HepG2 (cell line): ENCODE results near the gene COBLL1. TPM values are rescaled to one million over a fixed set of nuclear protein-coding genes. Genes with fewer than 3 reads are reported as not detected.

Experiments
- ATAC-seq: fragments of 200-7000 bp; cut with Tn5 transposase; 3 replicates; pipeline ENCODE4 v1.9.1; 2020; ENCODE audit warnings: mild to moderate bottlenecking, moderate library complexity
- BruUV-seq: library from RNA; stranded (reverse); fragments of 400-500 nt; replicated peaks from 2 replicates; lab custom pipeline; 2021; lab: Mats Ljungman, UMichigan
- CTCF ChIA-PET: fragments of 300-600 bp; formaldehyde crosslinking; extraction: SDS; loops from one replicate; lab custom pipeline; 2021; ENCODE audit warnings: low total read pairs, inconsistent platforms, low intra/inter-chr PET ratio; lab: Yijun Ruan, JAX
- POLR2A ChIA-PET: fragments of 350-600 bp; sonication (Branson Sonifier 250); formaldehyde crosslinking; loops from one replicate; lab custom pipeline; 2020; ENCODE audit warnings: antibody characterized with exemption, inconsistent platforms; lab: Yijun Ruan, JAX
- DNase-seq: peaks from one replicate; pipeline ENCODE4 v3.0.0-alpha.2; 2015; ENCODE audit warnings: low spot score
- FAIRE-seq: peaks from 3 replicates; lab custom pipeline; 2011; peaks lifted over from hg19 to GRCh38; lab: Jason Lieb, UNC
- H2AFZ ChIP-seq: one replicate; pipeline ENCODE4 v1.6.1; 2011; ENCODE audit warnings: low read length, inconsistent platforms
- H3K27ac ChIP-seq: fragments of 300-600 bp; 3 replicates; pipeline ENCODE4 v1.8.0; 2011; ENCODE audit warnings: mixed run types, mild to moderate bottlenecking, mixed read lengths, low read length, inconsistent platforms; ENCODE audit not compliant: insufficient read depth; ENCODE audit errors: extremely low read length
- H3K27me3 ChIP-seq, 2 experiments: fragments of 200-600 bp in 1 of 2; 2 replicates in 1 of 2; 3 replicates in 1 of 2; pipeline versions ENCODE4 v1.6.0 to v1.8.0; 2011; ENCODE audit warnings: low read length in 2 of 2, mild to moderate bottlenecking in 2 of 2, moderate library complexity in 2 of 2, inconsistent platforms in 1 of 2; ENCODE audit not compliant: insufficient read depth in 2 of 2, control insufficient read depth in 1 of 2
- H3K36me3 ChIP-seq, 2 experiments: fragments of 200-600 bp in 1 of 2; replicated peaks in 1 of 2; 2 replicates in 1 of 2; 3 replicates in 1 of 2; pipeline versions ENCODE4 v1.5.1 to v1.8.0; 2011; ENCODE audit warnings: low read length in 2 of 2, inconsistent platforms in 1 of 2; ENCODE audit not compliant: insufficient read depth in 2 of 2, control insufficient read depth in 1 of 2
- H3K4me1 ChIP-seq: 2 replicates; pipeline ENCODE4 v1.5.1; 2012; ENCODE audit warnings: low read length, inconsistent platforms; ENCODE audit not compliant: insufficient read depth
- H3K4me2 ChIP-seq: 2 replicates; pipeline ENCODE4 v1.6.0; 2011; ENCODE audit warnings: low read depth, low read length, inconsistent platforms
- H3K4me3 ChIP-seq, 3 experiments: fragments of 200-600 bp in 1 of 3; sonication (generic), shearing (Covaris generic) in 1 of 3; replicated peaks in 1 of 3; 2 replicates each; pipeline ENCODE4 v1.5.1; 2011 to 2016; ENCODE audit warnings: low read length in 3 of 3, inconsistent platforms in 2 of 3, low read depth in 2 of 3, mild to moderate bottlenecking in 2 of 3, control low read depth in 1 of 3, mixed read lengths in 1 of 3; ENCODE audit not compliant: insufficient read depth in 1 of 3
- H3K79me2 ChIP-seq: one replicate; pipeline ENCODE4 v1.6.1; 2011; ENCODE audit warnings: low read length, inconsistent platforms; ENCODE audit not compliant: insufficient read depth
- H3K9ac ChIP-seq: 2 replicates; pipeline ENCODE4 v1.6.0; 2011; ENCODE audit warnings: mild to moderate bottlenecking, low read depth, low read length, inconsistent platforms; ENCODE audit not compliant: insufficient read depth
- H3K9me3 ChIP-seq: 2 replicates; pipeline ENCODE4 v1.5.1; 2012; ENCODE audit warnings: mild to moderate bottlenecking, low read length
- H4K20me1 ChIP-seq: 2 replicates; pipeline ENCODE4 v1.6.0; 2011; ENCODE audit warnings: inconsistent platforms, mild to moderate bottlenecking, low read length, moderate library complexity; ENCODE audit not compliant: insufficient read depth
- AKAP8 ChIP-seq: sonication (generic); formaldehyde crosslinking; IDR thresholded peaks from 2 replicates; pipeline ENCODE4 v1.5.1; 2020; ENCODE audit warnings: mild to moderate bottlenecking, missing genetic modification reagents
- BATF2 ChIP-seq: sonication (generic); formaldehyde crosslinking; IDR thresholded peaks from 2 replicates; pipeline ENCODE4 v1.8.0; 2022; ENCODE audit warnings: mild to moderate bottlenecking, missing genetic modification reagents, moderate library complexity
- ELF4 ChIP-seq: sonication (generic); formaldehyde crosslinking; IDR thresholded peaks from 2 replicates; pipeline ENCODE4 v1.5.0; 2020; ENCODE audit warnings: missing genetic modification reagents, mild to moderate bottlenecking, moderate library complexity, borderline replicate concordance
- TEAD3 ChIP-seq: optimal IDR thresholded peaks from 2 replicates; pipeline ENCODE3; 2016; ENCODE audit warnings: borderline replicate concordance
- ZNF24 ChIP-seq: fragments of 450-650 bp; IDR thresholded peaks from 2 replicates; pipeline ENCODE4 v1.6.1; 2017; ENCODE audit warnings: antibody characterized with exemption, mild to moderate bottlenecking
- ZNF547 ChIP-seq: sonication (generic); formaldehyde crosslinking; IDR thresholded peaks from 2 replicates; pipeline ENCODE4 v1.5.1; 2020; ENCODE audit warnings: mild to moderate bottlenecking, missing genetic modification reagents
- ZNF614 ChIP-seq: IDR thresholded peaks from 2 replicates; pipeline ENCODE4 v1.6.1; 2018; ENCODE audit warnings: missing biosample characterization, missing genetic modification reagents, inconsistent platforms, borderline replicate concordance
- ZSCAN29 ChIP-seq: sonication (generic); formaldehyde crosslinking; conservative IDR thresholded peaks from 2 replicates; pipeline ENCODE4 v1.4.0; 2020; ENCODE audit warnings: mild to moderate bottlenecking, missing genetic modification reagents
- WGBS: methylation state at CpG from one replicate; pipeline ENCODE4 v1.1.6; 2017; ENCODE audit warnings: low lambda C conversion rate; 5-methylcytosine and 5-hydroxymethylcytosine counted together
- in situ Hi-C: cut with HindIII; loops from 2 replicates; pipeline ENCODE4 v1.10.0; 2017; ENCODE audit warnings: low pct_unique_long_range_greater_than_20kb; ENCODE audit not compliant: extremely low pct_ligation_motif_present
- intact Hi-C: fragments of 100-400 bp; cut with micrococcal nuclease; formaldehyde crosslinking; loops from one replicate; pipeline ENCODE4 v1.10.0; 2022; ENCODE audit not compliant: unreplicated experiment
- polyA plus RNA-seq, 8 experiments: library from polyadenylated mRNA; depleted of rRNA in 3 of 8; stranded (reverse) in 7 of 8; unstranded in 1 of 8; fragments of >200 nt; fragmentation: Illumina TruSeq in 4 of 8; extraction: Trizol in 4 of 8; gene quantifications; 2 replicates each; pipeline versions ENCODE4 v1.2.1 to v1.2.3, GENCODE V29; 2011 to 2016; ENCODE audit warnings: low read depth in 4 of 8, missing spikeins in 1 of 8, mixed read lengths in 1 of 8; ENCODE audit not compliant: insufficient read depth in 1 of 8
- total RNA-seq, 5 experiments: library from RNA; depleted of rRNA; stranded (reverse); fragments of >200 nt; fragmentation: Illumina TruSeq; extraction: Trizol; gene quantifications; 2 replicates each; pipeline ENCODE4 v1.2.3, GENCODE V29; 2016; ENCODE audit warnings: low read depth in 1 of 5

Gene COBLL1
- total and polyA plus RNA-seq, 2 of the 13 experiments (the other 11 are each of a cell fraction or from before 2014, with no cell fraction given), result 32.6 to 86.8 TPM

DNA sequence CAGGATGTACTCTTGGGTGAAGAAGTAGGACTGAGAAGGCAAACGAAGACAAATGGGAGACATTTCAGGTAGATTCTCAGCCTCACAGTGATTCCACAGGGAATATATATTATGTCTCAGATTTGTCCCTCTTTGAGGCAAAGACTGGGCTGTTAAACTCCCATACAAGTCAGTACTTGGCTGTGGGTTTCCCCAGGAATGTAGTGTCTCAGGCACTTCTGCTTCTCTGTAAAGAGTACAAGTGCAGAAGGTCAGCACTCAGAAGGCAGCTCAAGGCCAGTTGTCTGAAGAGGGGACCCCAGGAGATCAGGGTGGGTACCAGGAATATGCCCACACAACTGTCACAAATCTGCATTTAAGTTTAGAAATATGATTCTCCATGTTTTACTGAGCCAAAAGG, 39.9 kb upstream of the COBLL1 start:
- H3K4me3 ChIP-seq, result no peak overlapping the region
- no TSS peak for BruUV-seq
- H3K9me3 ChIP-seq, result no peaks in the 10 kb centered on the region
- POLR2A ChIA-PET, result no interaction called here
- no peaks in the 10 kb centered on the region for H3K27me3 ChIP-seq
- WGBS, result 95% methylated on average over 1 of the region's 1 CpG
- in situ Hi-C loops (no loop called here), intact Hi-C loops (no loop called here)
- DNase-seq (no peak), ATAC-seq (no peak), FAIRE-seq (no peak)
- H3K4me1 ChIP-seq, result peaks cover 67% of the 10 kb centered on the region
- H3K36me3 ChIP-seq, result no peaks in the 10 kb centered on the region
- H3K79me2 ChIP-seq, result peaks cover 2% of the 10 kb centered on the region
- no peak overlapping the region for H3K9ac ChIP-seq
- TF ChIP-seq ZNF24, result no peak
- no peak for TF ChIP-seq ZSCAN29 (CRISPR knock-in tag)
- TF ChIP-seq BATF2 (CRISPR knock-in tag), result no peak
- TF ChIP-seq ELF4 (CRISPR knock-in tag), result no peak
- TF ChIP-seq ZNF614 (CRISPR knock-in tag), result no peak
- TF ChIP-seq AKAP8 (CRISPR knock-in tag), result no peak
- TF ChIP-seq ZNF547 (CRISPR knock-in tag), result 0 out of 2 replicates have a peak, but pooled peaks have one; percentile 6
- TF ChIP-seq TEAD3, result peak; percentile 25
- TF ChIP-seq, all 625 proteins: peak for 2
- Histone ChIP-seq H3K4me2 (no peak overlapping the region), H2AFZ (no peak overlapping the region), H4K20me1 (no peaks in the 10 kb centered on the region), H3K27ac (peak overlapping the region; percentile 30)
- CTCF ChIA-PET, result no interaction called here
